Daoy (cell line): Measurements from ENCODE around the gene SRSF12. TPM values are rescaled to one million over a fixed set of nuclear protein-coding genes. Genes with fewer than 3 reads are reported as not detected.
A peak's percentile ranks its signal among the peaks of the same experiment; 100 is the strongest.

Source experiments
- DNase-seq: peaks from one replicate; pipeline ENCODE4 v3.0.0-alpha.2; 2015; ENCODE audit warnings: low read depth
- total RNA-seq: library from RNA; depleted of rRNA; stranded (reverse); fragments of >200 nt; shearing (Covaris generic); gene quantifications from 2 replicates; pipeline ENCODE4 v1.2.3, GENCODE V29; 2014; rRNA removed

The SRSF12 gene
- total RNA-seq, result 0.36 and 0.51 TPM in 2 replicates

DNA sequence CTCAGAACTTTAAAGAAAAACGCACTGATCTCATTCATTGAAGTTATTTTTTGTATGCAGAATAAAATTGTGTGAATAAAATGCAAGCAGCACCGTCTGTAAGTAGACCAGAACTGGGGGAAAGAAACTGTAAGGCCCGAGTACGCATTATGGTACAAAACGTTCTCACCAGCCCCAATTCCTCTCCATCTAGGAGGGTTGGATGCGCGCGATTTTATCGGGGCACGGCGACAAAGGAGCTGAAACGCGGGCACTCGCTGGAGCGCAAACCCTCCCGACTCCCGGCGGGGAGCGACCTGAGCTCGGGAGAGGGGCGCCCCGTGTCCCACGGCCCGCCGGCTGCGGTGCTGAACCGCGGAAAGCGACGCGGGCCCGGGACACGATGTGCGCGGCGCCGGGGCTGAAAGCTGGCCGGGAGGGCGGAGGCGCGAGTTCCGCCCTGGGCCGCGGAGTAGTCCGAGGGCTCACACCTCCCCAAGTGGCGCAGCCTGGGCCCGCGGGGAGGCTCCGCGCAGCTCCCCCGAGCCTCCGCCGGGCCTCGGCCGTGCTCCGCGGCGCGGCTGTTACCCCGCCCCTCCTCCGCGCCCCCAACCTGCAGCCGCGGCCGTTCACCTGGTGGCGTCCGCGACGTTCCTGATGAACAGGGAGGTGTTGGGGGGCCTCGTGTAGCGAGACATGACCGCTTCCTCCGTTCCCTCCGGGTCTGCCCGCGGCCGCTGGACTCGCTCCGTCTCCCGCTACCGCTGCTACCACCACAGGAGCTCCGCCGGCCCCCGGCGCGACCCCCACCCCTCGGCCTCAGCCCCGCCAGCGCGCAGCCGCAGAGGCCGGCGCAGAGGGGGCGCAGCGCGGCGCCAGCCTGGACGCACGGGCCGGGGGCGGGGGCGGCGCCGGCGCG lies at the start of gene SRSF12:
Gene SRSF12, minus strand, starts transcription at position 861 of the 898 bp plus-strand sequence. Its CDS starts 184 bp downstream, at position 677.
- DNase-seq, result peak; percentile 39

DNA sequence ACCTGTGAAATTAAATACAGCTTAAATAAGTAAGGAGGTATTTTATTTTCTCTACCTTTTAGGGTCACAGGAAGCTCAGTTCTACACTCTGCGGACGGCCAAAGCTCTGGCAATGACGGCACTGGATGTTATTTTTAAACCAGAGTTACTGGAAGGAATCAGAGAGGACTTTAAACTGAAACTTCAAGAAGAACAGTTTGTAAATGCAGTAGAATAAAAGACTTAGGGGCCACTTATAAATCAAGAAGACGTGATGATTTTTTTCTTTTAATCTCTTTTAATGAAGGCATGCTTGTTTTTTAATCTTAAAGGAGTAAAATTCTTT lies 44.1 kb upstream of the SRSF12 start:
- DNase-seq, result no peak

DNA sequence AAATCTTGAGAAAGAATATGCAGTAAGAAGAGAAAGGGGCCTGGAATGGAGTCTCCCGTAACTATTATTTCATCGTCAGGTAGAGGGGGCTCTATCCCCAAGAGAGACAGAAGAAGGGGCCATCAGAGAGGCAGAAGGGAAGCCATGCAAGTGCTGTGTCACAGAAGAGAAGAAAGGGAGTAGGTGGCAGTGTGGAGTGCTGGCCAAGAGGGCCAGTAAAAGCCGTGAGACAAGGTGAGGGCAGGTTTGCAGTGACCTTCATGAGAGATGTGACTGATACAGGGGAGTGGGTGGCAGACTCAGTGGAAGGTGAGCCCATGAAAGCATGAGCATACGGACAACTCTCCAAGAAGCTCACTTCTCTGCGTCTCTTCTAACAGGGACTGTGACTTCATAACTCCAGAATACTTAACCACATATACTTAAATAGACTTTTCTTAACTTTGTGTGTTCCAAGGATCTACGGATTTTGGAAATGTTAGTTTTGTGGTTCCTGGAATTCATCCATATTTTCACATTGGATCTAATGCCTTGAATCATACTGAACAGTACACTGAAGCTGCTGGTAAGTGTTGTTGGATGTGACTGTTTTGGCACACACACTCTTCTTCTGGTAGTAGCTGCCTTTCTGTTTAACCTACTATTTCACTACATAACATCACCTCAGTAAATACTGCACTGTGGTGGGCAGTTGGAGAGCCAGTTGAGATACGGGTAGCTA lies 43.6 kb upstream of the SRSF12 start:
- DNase-seq, result no peak

DNA sequence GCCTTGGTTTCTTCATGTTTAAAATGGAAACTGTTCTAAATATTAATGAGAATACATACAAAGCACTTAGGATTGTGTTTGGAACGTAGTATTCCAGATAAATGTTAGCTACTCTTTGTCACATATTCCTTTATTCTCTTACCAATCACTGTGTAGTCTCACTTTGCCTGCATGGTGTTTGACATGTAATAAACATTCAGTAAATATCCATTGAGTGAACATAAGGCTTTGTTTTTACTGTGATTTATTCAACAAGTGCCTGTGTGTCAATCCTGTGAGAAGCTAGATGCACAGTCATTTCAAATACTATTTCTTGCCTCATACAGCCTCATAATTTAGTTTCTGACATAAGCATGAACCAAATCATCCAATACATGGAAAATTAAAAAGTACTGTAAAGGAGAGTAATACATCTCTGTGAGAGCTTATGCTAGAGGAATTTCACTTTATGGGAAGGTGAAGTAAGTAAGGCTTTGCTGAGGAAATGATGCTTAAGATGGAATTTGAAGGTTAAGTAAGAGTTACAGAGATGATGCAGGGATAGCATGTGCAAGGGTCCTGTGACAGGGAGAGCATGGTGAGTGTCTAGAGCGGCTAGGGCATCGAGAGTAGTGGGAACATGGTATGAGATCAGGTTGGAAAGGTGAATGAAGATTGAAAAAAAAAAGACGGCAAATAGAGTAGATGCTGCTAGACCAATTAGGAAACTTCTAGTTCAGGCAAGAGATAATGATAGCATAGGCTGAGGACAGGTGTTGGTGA lies 42.6 kb upstream of the SRSF12 start:
- no peak for DNase-seq

DNA sequence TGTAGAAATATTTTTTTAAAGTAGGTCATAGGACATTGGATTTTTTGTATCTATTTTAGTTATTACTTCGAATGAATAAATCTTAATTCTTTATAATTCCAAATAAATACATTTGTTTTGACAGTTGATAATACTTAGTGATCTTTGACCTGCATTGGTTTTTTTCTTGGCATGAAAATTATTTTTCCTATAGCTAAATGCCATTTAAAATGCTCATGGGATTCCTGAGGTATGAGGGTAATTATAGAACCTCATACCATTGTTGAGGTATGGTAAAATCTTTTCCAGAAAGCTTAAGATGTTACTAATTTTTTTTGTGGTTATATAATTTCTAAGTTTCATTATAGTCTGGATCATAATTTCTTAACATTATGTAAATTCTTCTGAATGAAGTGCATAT lies 36.3 kb upstream of the SRSF12 start:
- no peak for DNase-seq

DNA sequence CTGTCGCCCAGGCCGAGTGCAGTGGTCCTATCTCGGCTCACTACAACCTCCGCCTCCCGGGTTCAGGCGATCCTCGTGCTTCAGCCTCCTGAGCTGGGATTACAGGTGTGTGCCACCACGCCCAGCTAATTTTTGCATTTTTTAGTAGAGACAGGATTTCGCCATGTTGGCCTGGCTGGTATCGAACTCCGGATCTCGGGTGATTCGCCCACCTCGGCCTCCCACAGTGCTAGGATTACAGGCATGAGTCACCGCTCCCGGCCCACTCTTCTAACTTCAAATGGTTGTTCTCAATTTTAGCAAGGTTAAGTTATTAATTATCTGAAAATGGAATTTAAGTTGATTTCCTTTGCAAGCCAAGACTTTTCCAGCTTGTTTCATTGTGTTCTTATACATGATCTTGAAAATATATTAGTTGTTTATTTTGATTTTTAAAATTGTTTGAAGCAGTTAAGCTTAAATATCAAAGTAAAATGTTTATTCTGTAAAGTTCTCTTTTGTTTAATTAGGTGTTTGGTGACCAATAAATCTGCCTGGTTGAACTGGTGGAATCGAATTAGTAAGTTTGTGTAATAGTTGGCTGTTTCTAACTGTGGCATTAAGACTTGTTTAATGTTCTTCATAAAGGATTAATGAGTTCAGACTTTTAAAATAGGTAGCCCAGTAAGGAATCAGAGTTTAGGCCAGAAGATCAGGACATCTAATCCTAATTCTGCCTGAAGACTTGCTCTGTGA lies 30.3 kb upstream of the SRSF12 start:
- peak; percentile 55 for DNase-seq

DNA sequence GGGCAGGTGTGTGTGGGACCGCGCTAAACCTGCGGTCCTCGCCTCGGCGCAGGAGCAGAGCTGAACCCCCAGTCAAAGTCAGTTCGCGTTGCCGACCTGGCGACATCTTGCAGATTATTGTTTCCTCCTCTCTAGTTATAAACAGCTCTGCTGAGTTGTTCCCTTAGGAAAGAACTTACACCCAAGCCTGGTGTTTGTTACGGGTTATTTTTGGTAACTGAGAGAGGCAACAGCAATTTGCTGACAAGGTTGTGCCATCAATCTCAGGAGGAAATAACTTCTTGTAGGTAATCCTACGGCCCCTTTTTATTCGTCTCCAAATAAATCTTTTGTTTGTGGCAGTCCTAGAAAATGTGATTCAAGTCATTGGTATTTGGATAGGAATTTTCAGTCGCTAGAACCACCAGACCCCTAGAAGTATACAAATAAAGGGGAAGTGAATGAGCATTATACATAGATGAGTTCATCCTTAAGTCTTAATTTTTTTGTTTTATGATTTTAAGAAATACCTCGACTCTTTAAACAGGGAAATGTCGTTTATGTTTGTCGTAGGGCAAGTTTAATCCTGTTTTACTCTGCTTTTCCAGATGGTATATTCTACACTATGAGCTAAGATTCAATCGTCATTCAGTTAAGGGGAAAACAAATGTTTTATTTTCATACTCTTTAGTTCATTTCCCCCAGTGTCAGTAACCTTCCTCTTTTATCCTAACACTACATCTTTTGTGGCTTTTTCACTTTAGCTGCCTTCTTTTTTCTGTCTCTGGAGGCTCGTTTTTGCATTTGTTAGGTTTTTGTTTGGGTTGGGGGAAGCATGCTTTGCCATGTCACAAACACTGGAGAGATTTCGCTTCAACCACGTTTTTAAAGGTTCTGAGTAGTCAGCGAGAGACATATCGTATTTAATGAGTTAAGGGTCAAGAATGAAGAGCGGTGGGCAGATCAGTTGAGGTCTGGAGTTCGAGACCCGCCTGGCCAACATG lies 29.1 kb upstream of the SRSF12 start:
- peak; percentile 28 for DNase-seq

DNA sequence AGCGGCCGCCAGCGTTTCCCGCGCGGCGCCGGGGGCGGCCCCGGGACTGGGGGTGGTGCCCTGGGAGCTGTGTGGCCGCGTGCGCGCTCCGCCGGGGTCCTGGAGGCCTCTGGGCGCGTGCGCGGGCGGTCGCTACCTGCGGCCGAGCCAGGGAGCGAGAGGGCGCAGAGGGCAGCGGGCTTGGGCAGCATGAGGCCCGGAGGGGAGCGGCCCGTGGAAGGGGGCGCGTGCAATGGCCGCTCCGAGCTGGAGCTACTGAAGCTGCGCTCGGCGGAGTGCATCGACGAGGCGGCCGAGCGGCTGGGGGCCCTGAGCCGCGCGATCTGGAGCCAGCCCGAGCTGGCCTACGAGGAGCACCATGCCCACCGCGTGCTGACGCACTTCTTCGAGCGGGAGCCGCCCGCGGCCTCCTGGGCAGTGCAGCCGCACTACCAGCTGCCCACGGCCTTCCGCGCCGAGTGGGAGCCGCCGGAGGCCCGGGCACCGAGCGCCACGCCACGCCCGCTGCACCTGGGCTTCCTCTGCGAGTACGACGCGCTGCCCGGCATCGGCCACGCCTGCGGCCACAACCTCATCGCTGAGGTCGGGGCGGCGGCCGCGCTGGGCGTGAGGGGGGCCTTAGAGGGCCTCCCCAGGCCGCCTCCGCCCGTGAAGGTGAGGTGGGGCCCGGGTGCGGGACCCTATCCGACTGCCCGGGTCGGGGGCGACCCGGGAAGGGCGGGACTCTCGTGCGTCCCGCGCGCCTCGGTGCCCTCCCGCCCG lies 28.3 kb upstream of the SRSF12 start, which contains the start of gene PM20D2:
Gene PM20D2, plus strand, starts transcription at position 100 of the 762 bp plus-strand sequence. Its CDS starts 90 bp downstream, at position 190.
- DNase-seq, result peak; percentile 74

DNA sequence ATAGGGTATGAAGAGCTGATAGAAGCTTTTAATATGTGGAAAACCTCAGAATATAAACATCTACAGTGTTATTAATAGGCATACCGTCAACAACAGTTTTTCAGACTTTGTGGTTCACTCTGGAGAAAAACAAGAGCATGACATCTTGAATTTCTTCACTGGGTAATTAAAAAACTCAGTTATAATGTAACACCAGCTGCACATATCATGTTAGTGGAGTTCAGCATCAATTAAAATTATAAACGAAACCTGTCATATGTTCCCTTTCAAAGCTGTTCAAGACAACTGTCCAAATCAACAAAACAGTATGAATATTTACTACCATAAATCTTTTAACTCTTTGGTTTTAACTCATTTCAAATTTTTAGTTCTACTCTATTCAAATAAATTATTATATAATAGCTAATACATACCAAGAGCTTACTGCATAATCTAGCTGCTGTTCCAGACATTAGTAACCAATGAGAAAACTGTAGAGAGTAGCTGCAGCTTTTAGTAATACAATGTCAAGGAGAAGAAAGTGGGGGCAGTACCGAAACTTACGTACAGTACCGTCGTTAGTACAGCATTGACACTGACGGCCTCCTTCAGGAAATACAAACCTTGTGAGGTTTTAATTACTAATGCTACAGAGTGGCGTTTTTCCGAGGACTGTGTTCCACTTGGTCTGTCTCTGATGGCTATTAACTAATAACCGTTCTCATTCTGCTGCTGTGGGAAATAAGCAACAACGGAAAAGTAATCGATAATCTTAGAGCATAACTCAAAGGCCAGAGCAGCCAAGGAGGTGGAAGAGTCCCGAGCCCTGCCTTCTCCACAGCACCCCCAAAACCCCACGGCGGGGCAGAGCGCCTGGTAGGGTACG lies 27.5 kb upstream of the SRSF12 start:
- peak; percentile 15 for DNase-seq

DNA sequence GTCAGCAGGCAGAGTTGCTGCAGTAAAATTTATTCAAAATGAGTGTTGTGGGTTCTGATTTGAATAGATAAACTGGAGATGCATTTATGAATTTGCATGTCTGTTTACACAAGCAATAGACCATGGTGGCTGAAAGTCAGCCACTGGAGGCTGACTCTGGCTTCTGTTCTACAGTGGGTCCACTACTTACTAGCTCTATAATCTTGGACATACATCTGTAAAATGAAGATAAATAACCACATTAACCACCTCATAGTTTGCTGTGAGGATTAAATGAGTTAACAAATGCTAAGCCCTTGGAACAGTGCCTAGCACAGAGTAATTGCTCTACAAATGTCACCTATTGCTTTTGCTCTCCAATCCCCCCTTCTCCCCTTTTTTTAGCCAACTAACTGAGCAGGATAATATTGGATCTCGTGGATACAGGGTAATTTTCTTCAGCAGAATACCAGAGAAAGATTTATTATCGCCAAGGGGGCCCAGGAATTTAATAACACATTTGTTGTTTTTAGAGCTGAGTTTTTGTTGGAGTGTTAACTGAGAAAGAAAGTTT lies 26.6 kb upstream of the SRSF12 start:
- DNase-seq, result peak; percentile 8

DNA sequence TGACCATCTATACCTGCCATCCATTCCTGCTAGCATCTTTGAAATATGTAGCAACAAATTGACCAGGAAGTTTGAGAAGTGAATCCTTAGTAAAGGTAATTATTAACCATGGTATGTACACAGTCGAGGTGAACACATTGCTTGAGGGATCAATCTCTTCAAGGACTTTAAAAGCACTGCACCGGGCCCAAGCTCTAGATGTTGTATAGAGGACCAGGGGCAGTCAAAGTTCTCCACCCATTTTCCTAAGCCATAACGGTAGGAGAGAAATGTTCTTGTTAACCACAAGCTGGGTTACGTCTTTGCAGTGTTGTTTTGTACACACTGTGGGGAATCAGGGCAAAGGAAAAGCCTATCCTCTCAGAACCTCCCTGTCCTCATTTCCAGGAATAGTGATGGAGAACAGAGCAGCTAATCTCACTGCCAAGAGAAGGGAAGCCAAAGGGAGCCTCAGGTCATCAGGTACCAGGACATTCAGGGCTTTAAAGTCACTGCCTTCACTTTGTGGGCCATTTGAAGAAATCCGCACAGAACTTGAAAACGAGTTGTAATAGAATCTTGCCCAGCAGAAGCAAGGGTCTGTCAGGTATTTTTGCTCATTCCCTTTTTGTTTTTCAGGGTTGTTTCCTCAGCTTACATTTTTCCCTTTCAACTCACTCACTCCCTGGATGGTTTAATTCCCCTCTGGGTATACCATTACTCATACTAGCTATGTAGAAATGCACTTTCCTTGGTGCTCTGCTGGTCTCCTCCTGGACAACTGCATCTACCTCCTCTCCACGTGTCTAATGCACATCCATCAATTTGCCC lies 22.7 kb upstream of the SRSF12 start:
- DNase-seq, result no peak

DNA sequence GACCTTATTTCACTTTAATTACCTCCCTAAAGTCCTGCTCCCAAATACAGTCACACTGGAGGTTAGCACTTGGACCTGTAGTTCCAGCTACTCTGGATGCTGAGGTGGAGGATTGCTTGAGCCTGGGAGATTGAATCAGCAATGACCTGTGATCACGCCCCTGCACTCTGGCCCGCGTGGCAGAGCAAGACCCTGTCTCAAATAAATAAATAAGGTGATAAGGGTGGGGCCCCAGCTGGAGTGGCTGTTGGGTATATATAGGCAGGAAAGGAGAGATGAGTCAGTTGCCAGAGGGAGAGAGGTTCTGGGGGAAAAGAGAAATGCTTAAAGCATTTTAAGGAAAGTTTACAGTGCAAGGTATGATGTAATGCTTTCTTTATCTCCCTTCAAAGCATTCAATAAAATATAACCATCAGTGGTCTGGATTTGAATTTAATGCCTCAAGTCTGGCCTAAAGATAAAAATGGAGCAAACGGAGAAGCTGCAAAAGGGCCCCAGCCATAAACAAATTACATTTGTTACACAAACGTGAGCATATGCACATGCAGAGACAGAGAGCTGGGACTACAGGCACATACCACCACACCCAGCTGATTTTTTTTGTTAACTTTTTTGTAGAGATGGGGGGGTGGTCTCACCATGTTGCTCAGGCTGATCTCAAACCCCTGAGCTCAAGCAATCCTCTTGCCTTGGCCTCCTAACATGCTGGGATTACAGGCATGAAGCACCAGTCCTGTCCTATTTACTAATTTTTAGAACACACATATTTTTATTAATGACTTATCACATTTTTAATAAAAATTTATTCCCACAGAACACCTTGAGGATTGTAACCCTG lies 21.9 kb upstream of the SRSF12 start:
- peak; percentile 50 for DNase-seq

DNA sequence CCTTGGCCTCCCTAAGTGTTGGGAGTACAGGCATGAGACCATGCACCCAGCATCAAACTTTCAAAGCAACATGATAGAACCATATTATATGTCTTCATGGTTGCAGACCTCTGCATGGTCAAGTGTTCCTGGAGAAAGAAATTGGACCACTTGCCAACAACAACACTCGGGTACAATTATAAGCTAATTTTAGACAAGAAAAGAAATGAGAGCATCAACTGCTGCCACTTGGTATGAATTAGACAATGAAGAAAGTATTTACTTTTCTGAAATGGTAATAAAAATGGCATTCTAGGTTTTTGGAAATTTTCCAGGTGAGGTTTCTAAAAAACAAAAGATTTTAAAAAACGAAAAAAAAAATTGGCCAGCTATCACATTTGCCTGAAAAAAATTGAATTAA lies 20.3 kb upstream of the SRSF12 start:
- DNase-seq, result no peak

DNA sequence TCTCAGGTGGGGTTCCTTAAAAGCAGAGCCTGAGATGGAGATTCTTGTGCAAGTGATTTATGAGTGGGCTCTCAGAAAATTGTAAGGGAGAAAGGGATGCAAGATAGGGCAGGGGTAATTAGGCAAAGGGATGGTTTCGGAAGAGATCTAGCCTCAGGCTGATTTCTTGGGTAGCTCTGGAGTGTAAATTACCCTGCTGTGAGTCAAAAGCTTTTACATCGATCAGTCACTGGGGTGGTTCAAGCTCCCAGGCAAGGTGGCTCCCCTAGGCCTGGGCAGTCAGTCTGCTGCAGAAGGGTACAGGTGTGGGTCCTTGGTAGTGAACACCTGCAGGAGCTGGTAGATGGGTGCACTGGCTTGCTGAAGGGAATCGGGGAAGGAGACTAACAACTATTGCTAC lies 16.9 kb upstream of the SRSF12 start:
- DNase-seq, result no peak

DNA sequence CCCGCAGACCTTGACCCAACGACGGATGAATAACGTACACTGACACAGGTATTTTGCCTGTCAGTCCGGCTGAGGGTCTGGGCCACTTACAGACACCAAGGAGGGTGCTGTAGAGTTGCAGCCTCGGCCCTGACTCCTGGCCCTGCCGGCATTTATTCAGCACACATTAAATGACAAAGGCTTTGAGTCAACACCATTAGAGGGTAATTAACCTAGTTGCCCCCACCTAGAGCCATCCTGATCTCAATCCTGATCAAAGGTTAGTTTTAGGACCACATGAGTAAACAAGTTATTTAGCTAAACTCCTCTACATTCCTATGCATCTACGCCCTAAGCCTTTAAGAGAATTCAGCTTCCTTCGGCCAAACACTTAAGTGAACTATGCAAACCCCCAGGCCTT lies 16.1 kb upstream of the SRSF12 start:
- no peak for DNase-seq

DNA sequence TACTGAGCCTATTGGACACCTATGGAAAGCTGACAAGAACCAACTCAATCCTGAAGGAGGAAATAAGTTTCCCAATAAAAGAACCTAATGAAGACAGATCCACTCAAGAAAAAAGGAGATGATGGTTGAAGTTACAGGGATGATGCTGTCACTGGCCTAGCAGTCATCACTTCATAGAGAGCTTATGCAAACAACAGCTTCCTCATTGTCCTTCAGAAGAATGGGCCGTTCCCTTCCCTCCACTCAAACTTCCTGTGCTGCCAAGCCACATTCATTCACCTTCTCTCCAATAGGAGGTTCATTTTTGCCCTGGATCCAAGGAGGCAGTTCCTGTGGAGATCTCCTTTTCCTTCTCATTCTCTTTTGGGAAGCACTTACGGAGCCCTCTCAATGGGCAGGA lies 14.2 kb upstream of the SRSF12 start:
- no peak for DNase-seq
